ENCODE measurements around the gene LRTM2. TPM values are rescaled to one million over a fixed set of nuclear protein-coding genes. Genes with fewer than 3 reads are reported as not detected.

The LRTM2 gene
- total RNA-seq, 1 experiment from 2014 or later: 0.07 TPM

- Histone ChIP-seq H3K4me1 (ENCODE audit: control insufficient read depth in 1 of 2, insufficient read depth in 2 of 2, low read length in 2 of 2) (no peaks in the 10 kb centered on the region), H4K20me1 (ENCODE audit: insufficient read depth) (no peaks in the 10 kb centered on the region), H3K9ac (ENCODE audit: low read length) (no peak overlapping the region), H3K9me2 (ENCODE audit: insufficient read depth) (no peaks in the 10 kb centered on the region), H3K27me3 (ENCODE audit: insufficient read depth, low read length) (no peaks in the 10 kb centered on the region), H3K4me3 (replicated peaks in 1 of 2; ENCODE audit: low read depth in 1 of 2, low read length in 2 of 2) (no peak overlapping the region), H3K27ac (ENCODE audit: low read depth, low read length) (no peak overlapping the region), H2AFZ (ENCODE audit: low read depth, low read length, poor library complexity, severe bottlenecking) (no peak overlapping the region), H3K79me2 (ENCODE audit: insufficient read depth, low read length) (no peaks in the 10 kb centered on the region), H3K9me3 (ENCODE audit: control insufficient read depth in 1 of 2, insufficient read depth in 1 of 2, low read depth in 1 of 2, low read length in 2 of 2) (no peaks in the 10 kb centered on the region), H3K36me3 (ENCODE audit: control insufficient read depth in 1 of 2, insufficient read depth in 2 of 2, low read length in 2 of 2) (no peaks in the 10 kb centered on the region), H3K4me2 (ENCODE audit: low read length) (no peak overlapping the region)
- ChIA-PET RAD21 (ENCODE audit: low non-redundant PET in 1 of 2, low total read pairs in 2 of 2, uncharacterized antibody in 2 of 2, unreplicated experiment in 2 of 2) (no interaction called here), POLR2A (no interaction called here), CTCF (interaction anchor here (0.6 kb wide), 1 partner anchor 554 kb away, joined by 3 read pairs; no protein-coding TSS in a partner anchor)
- TF ChIP-seq CEBPB (IDR thresholded peaks at IDR 0.05; ENCODE audit: low read depth): no peak
- TF ChIP-seq REST (IDR thresholded peaks at IDR 0.05; ENCODE audit: low read depth): no peak
- TF ChIP-seq ZNF274 (IDR thresholded peaks at IDR 0.05; ENCODE audit: low read depth, low read length): no peak
- TF ChIP-seq EZH2phosphoT487 (IDR thresholded peaks at IDR 0.05; ENCODE audit: borderline replicate concordance): no peak
- no peak for TF ChIP-seq EGR1 (IDR thresholded peaks at IDR 0.05; ENCODE audit: low read depth)
- no peak for TF ChIP-seq FOSL1 (IDR thresholded peaks at IDR 0.05; ENCODE audit: low read depth)
- TF ChIP-seq, protein P1, sequence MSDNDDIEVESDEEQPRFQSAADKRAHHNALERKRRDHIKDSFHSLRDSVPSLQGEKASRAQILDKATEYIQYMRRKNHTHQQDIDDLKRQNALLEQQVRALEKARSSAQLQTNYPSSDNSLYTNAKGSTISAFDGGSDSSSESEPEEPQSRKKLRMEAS (IDR thresholded peaks at IDR 0.05): no peak
- TF ChIP-seq ELF1 (IDR thresholded peaks at IDR 0.05; ENCODE audit: borderline replicate concordance, low read depth): no peak
- TF ChIP-seq, protein P2, sequence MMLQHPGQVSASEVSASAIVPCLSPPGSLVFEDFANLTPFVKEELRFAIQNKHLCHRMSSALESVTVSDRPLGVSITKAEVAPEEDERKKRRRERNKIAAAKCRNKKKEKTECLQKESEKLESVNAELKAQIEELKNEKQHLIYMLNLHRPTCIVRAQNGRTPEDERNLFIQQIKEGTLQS (IDR thresholded peaks at IDR 0.05): no peak
- TF ChIP-seq TCF7L2 (IDR thresholded peaks at IDR 0.05; ENCODE audit: borderline replicate concordance, extremely low read depth, insufficient read depth, insufficient read length): no peak
- no peak for TF ChIP-seq SP1 (IDR thresholded peaks at IDR 0.05; ENCODE audit: low read depth)
- no TSS peak for BruUV-seq (replicated peaks)
- intact Hi-C loops (cut with micrococcal nuclease): no loop called here
- DNase-seq (ENCODE audit: low read depth, low spot score): no peak
- ATAC-seq: no peak
These were observed 20.6 kb downstream of the LRTM2 start for GRCh38 chr12:1840981-1841425.
